Calu3 (cell line): ENCODE data around the gene OBSCN. TPM values are rescaled to one million over a fixed set of nuclear protein-coding genes. Genes with fewer than 3 reads are reported as not detected.

ENCODE experiments used
- Bru-seq: library from RNA; stranded (reverse); fragments of 400-500 nt; gene quantifications from one replicate; lab custom pipeline; 2021; lab: Mats Ljungman, UMichigan
- BruChase-seq, 2 experiments: library from RNA; stranded (reverse); fragments of 400-500 nt; gene quantifications; one replicate each; lab custom pipeline; 2021; lab: Mats Ljungman, UMichigan
- BruUV-seq: library from RNA; stranded (reverse); fragments of 400-500 nt; replicated peaks from 2 replicates; lab custom pipeline; 2021; lab: Mats Ljungman, UMichigan
- CTCF ChIA-PET: fragments of 300-600 bp; sonication (Branson Sonifier 250); formaldehyde crosslinking; loops from one replicate; lab custom pipeline; 2022; ENCODE audit warnings: antibody characterized with exemption; lab: Charles Lee
- DNase-seq: peaks from one replicate; pipeline ENCODE4 v3.0.0; 2022
- H3K27ac Mint-ChIP-seq: one replicate; pipeline ENCODE4 v1.8.0; 2022; ENCODE audit warnings: mixed read lengths; ENCODE audit not compliant: unreplicated experiment
- H3K27me3 Mint-ChIP-seq: one replicate; pipeline ENCODE4 v1.8.0; 2022; ENCODE audit warnings: mixed read lengths; ENCODE audit not compliant: unreplicated experiment
- H3K36me3 Mint-ChIP-seq: one replicate; pipeline ENCODE4 v1.8.0; 2022; ENCODE audit warnings: mild to moderate bottlenecking, moderate library complexity, mixed read lengths; ENCODE audit not compliant: insufficient read depth, unreplicated experiment
- H3K4me1 Mint-ChIP-seq: one replicate; pipeline ENCODE4 v1.8.0; 2022; ENCODE audit warnings: mild to moderate bottlenecking, low read depth, mixed read lengths; ENCODE audit not compliant: unreplicated experiment
- H3K4me3 Mint-ChIP-seq: one replicate; pipeline ENCODE4 v1.8.0; 2022; ENCODE audit warnings: mild to moderate bottlenecking, low read depth, moderate library complexity, mixed read lengths; ENCODE audit not compliant: unreplicated experiment
- H3K9me3 Mint-ChIP-seq: one replicate; pipeline ENCODE4 v1.8.0; 2022; ENCODE audit warnings: low read depth, mixed read lengths; ENCODE audit not compliant: unreplicated experiment
- CTCF ChIP-seq: fragments of 200-600 bp; IDR thresholded peaks from one replicate; pipeline ENCODE4 v1.8.0; 2022; ENCODE audit warnings: antibody characterized with exemption; ENCODE audit not compliant: unreplicated experiment
- intact Hi-C: fragments of 100-400 bp; cut with micrococcal nuclease; formaldehyde crosslinking; loops from one replicate; pipeline ENCODE4 v1.10.0; 2022; ENCODE audit not compliant: unreplicated experiment
- long read RNA-seq: library from polyadenylated mRNA; stranded (forward); transcript quantifications from one replicate; pipeline ENCODE4 v2.0.0, GENCODE V29; 2022
- total RNA-seq: library from RNA; stranded (reverse); gene quantifications from 2 replicates; pipeline ENCODE4 v1.2.3, GENCODE V29; 2022

Gene OBSCN
- total RNA-seq: 18.5 and 19.5 TPM in 2 replicates
- Bru-seq, nascent RNA: percentile 43 among the genes with signal in this experiment
- BruChase-seq, experiment 1, labeled RNA remaining after a 6-hour chase: percentile 53 among the genes with signal in this experiment
- BruChase-seq, experiment 2, labeled RNA remaining after a 2-hour chase: percentile 48 among the genes with signal in this experiment
- long read RNA-seq, partial matches to known transcripts: 3 of 6 reads
- long read RNA-seq, other reads (novel, unspliced or antisense): 3 of 6 reads

DNA sequence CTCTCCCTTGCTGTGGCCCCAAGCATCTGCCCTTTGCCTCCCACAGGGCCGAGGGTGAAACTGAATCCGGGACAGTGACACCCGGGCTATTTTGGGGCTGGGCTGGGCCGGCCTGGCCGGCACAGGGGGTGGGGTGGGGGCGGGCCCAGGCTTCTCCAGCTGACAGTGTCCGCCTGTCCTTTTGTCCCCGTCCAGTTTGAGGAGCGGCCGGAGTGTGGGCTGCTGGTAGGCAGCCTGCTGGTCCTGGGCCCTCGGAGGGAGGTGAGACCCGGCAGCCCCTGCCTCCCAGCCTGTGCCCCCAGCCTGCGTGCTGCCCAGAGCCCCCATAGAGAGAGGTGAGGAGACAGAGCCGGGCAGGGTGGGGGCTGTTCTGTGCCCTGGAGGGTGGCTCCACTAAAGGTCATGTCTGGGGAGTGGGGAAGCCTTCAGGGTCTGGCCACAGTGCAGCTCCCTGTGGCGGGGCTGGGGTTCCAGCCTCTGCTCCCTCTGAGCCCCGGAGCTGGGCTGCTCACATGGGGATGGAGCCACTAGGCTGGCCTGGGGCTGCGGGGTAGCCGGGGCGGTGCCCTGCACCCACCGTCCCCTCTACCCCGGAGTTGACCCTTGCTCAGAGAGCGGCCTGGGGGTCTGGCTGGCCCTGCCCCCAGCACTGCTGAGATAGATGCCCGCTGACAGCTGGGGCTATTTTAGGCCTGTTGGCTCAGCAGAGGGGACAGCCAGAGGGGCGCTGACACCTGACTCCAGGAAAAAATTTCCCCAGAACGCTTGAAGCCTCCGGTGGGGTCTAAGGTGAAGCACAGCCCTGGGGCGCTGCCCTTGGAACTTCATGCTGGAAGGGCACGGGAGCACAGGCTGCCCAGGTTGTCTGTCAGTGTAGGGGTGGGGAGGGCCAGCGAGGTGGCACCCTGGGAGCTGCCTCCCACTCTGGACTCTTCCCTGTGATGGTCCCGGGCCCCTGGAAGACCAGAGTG is at the start of gene OBSCN:
TSS of gene OBSCN (plus strand) at position 194 of the 971 bp plus-strand sequence. CDS start 3,740 bp downstream, outside the sequence.
- Mint-ChIP-seq H3K27ac (no peak within 1 kb of the TSS), H3K27me3 (peaks cover 36% of the 10 kb centered on the region), H3K4me3 (no peak within 1 kb of the TSS), H3K9me3 (no peaks in the 10 kb centered on the region), H3K4me1 (no peaks in the 10 kb centered on the region), H3K36me3 (peaks cover 16% of the 10 kb centered on the region)
- intact Hi-C loops: no loop called here
- CTCF ChIA-PET: no interaction called here
- TF ChIP-seq CTCF: no peak
- no TSS peak for BruUV-seq
- DNase-seq: no peak

- no TSS peak for BruUV-seq
- intact Hi-C loops: no loop called here
- Mint-ChIP-seq H3K9me3 (no peaks in the 10 kb centered on the region), H3K27me3 (no peaks in the 10 kb centered on the region), H3K27ac (no peak overlapping the region), H3K36me3 (peaks cover 14% of the 10 kb centered on the region), H3K4me3 (no peak overlapping the region), H3K4me1 (peaks cover 6% of the 10 kb centered on the region)
- TF ChIP-seq CTCF: no peak
- DNase-seq: no peak
- CTCF ChIA-PET: no interaction called here
Observed at GRCh38 chr1:228158151-228159007, 49.5 kb upstream of the OBSCN start.

DNA sequence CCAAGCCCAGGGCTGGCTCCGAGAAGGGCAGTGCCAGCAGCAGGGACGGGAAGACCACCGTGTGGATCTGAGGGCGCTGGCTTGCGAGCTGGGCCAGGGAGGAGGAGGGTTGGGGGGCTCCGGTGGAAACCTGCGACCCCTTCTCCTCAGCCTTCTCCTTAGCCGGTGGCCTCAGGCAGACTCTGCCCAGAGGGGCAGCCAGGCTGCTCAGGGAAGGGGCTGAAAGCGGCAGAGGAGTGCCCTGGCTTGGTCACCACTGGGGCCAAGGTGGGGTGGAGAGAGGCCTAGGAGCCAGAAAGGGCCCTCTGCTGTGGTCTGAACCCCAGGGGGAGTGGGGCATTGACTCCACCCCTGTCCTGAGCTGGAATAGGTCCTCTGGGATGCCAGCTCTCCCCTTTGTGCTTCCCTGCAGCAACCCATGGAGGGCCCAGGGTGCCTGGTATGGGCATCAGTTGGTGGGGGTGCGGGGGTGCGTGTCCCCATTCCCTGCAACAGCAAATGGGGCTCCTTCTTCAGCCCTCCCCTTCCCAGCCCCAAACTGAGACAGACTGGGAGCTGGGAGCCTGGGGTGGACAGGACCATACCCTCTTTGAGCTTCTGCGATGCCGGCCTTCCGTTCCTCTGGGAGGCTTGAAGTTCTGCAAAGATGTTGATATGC is 48.7 kb upstream of the OBSCN start:
- TF ChIP-seq CTCF: no peak
- Mint-ChIP-seq H3K27me3 (no peaks in the 10 kb centered on the region), H3K27ac (no peak overlapping the region), H3K36me3 (peaks cover 21% of the 10 kb centered on the region), H3K4me1 (peaks cover 9% of the 10 kb centered on the region), H3K9me3 (no peaks in the 10 kb centered on the region), H3K4me3 (no peak overlapping the region)
- no TSS peak for BruUV-seq
- CTCF ChIA-PET: no interaction called here
- no peak for DNase-seq
- intact Hi-C loops: no loop called here
